ENCODE results near the gene GOT1.

The GOT1 gene

DNA sequence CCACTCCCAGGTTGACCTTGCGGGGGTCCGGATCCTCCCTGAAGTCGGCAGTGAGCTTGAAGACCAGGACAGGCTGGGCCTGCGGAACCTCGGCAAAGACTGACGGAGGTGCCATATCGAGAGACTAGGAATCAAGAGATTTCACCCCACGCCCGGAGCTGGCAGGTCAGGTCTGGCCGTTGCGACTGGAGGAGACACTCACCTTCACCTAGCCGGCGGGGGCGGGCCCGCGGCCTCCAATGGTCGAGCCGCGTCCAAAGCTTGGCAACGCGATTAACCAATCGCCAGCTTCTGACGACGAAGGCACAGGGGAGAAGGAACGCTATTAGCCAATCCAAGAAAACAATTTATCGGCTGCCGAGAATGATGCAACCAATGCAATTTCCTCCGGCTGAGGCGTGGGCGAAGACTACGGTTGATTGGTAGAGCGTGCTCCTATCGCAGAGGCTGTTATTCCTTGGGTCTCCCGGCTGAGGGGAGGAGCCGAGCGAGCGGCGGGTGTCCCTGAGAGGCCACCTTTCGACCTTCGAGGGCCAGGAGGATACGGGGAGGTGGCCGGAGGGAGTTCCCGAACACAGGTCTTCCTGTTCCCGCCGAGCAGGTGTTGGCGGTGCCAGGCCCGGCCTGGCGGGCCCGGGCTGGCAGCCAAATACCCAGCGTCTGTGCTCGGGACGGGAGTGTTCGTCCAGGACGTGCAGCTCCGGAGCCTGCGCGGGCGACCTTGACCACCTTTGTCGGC, at the start of gene GOT1:
TSS of gene GOT1 (minus strand) at position 174 of the 739 bp plus-strand sequence. CDS start at position 115, 59 bp downstream.
- peak; percentile 98 for DNase-seq (ENCODE audit: low read depth, low spot score)

DNA sequence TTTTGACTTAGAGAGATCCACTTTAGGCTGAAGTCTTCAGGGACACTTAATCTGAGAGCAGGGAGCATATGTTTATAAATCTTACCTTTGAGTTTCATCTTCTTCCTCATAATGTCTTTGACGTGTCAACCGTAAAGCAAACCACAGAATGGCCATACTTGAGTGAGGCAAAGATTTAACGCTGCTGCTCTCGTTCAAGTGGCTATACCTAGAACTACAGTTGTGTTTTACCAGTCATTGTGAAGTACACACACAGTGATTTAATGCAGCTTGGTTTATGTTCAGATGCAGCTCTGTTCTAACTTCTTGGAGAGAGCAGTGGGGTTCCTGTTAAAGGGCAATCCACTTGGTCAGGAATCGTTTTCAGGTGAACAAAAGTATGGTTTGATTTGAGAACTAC, 39.9 kb upstream of the GOT1 start:
- no peak for DNase-seq (ENCODE audit: low read depth, low spot score)

DNA sequence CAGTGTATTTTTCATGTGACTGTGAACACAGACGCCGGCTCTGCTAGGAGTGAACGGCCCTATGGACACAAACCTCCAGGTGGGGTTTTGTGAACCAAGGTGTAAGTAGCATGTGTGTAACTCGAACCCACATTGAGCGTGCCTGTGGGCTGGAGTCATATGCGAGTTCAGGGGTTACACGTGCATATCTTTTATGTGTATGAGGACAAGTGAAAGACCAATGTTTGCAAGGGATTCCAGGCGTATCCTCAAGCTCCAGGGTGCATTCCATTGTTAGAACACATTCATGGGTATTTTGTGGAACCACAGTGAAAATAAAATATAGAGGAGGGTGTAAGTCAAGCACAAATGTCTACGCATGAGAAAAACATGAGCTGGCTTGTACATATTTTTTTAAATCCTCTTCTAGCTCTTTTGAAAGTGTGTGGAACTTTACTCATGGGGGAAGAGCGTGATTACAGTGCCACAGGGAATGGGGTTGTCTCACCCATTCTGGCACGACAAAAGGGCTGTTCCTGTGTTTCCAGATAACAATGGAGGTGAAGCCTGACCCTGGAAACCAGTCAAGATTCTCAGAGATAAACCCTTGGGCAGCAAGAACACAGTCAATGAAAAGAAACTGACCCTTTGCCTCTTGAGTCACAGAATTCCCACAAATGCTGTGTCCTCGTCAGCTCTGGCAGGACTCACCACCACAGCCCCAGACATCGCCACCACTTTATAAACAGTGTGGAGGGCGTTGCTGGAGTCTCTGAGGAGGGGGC, 37.0 kb upstream of the GOT1 start:
- DNase-seq (ENCODE audit: low read depth, low spot score) = no peak

GRCh38 chr10:99466632-99467223, 36.3 kb upstream of the GOT1 start:
- no peak for DNase-seq (ENCODE audit: low read depth, low spot score)

- DNase-seq (ENCODE audit: low read depth, low spot score) = no peak
These were observed 30.8 kb upstream of the GOT1 start for GRCh38 chr10:99461230-99461629.

DNA sequence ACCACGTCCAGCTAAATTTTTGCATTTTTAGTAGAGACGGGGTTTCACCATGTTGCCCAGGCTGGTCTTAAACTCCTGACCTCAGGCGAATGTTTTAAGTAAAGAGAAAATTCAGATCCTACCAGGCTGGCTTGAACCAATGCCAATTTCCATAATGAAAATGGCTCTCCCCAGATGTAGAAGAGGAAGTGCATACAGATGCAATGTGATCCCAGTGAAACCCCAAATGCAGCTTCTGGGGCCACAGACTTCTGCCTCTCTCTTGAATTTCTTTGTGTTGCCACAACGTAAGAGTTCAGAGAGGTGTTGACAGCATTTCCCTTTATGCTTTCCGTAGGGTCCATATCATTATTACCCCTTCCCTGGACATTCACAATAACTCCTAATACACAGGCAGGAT, 29.6 kb upstream of the GOT1 start:
- no peak for DNase-seq (ENCODE audit: low read depth, low spot score)

DNA sequence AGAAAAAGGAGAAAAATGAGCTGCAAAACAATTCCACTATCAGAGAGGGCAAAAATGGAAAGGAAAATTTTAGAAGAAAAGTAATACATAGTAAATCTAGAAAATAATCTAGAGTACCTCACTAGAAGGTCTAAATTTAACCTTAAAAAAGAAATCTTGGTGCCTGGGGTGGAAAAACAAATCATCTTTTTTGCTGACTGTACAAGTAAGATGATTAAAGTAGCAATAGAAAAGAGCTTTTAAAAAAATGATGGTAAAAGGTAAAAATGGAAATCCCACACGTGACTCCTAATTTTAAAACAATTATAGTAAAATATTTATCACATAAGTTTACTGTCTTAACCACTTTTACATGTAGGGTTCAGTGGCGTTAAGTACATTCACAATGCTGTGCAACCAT, 28.8 kb upstream of the GOT1 start:
- no peak for DNase-seq (ENCODE audit: low read depth, low spot score)

- no peak for DNase-seq (ENCODE audit: low read depth, low spot score)
These were observed 27.4 kb upstream of the GOT1 start for GRCh38 chr10:99457813-99458212.

- DNase-seq (ENCODE audit: low read depth, low spot score) = no peak
These were observed 26.5 kb upstream of the GOT1 start for GRCh38 chr10:99456931-99457288.

GRCh38 chr10:99456207-99456930, 25.9 kb upstream of the GOT1 start:
- DNase-seq (ENCODE audit: low read depth, low spot score) = no peak

- no peak for DNase-seq (ENCODE audit: low read depth, low spot score)
These were observed 21.6 kb upstream of the GOT1 start for GRCh38 chr10:99451981-99452380.

GRCh38 chr10:99451499-99451788, 21.0 kb upstream of the GOT1 start:
- DNase-seq (ENCODE audit: low read depth, low spot score) = no peak

GRCh38 chr10:99450624-99451498, 20.4 kb upstream of the GOT1 start:
- DNase-seq (ENCODE audit: low read depth, low spot score) = no peak

DNA sequence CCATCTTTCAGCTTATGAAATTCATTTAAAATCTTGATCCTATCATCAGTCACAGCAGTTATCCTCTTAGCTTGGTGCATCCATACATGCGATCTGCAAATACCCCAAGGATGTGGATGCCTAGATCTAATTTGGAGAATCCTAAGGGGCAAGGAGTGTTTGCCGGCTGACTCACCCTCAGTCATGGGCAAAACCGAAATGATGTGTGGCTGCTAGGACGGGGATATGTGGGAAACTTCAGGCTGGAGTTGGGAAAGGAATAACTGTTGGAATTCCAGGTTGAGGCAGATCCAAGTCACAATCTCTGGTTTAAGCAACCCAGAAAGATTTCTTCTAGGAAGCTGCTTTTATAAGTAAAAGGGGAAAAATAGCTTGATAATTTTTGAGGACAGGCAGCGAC, 19.7 kb upstream of the GOT1 start:
- DNase-seq (ENCODE audit: low read depth, low spot score) = no peak

- DNase-seq (ENCODE audit: low read depth, low spot score) = no peak
These were observed 18.6 kb upstream of the GOT1 start for GRCh38 chr10:99449023-99449422.

- DNase-seq (ENCODE audit: low read depth, low spot score) = no peak
These were observed 14.1 kb upstream of the GOT1 start for GRCh38 chr10:99444383-99445045.

- no peak for DNase-seq (ENCODE audit: low read depth, low spot score)
These were observed 13.1 kb upstream of the GOT1 start for GRCh38 chr10:99443500-99443899.

DNA sequence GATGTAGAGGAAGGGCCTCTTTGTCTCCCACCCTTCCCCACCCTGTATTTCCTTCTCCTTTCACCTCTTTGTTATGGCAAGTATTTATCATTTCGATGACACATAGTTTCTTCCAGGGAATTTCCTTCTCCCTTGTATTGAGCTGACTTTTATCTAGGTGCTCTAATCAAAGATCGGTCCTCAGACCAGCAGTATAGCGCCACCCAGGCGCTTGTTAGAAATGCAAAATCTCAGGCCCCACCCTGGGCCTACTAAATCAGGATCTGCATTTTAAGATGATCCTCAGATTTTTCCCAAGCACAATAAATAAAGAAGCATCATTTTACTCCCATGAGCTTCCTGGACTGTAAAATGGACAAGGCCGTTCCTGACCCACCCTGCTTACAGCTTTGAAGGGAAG, 12.0 kb upstream of the GOT1 start:
- DNase-seq (ENCODE audit: low read depth, low spot score) = no peak

GRCh38 chr10:99438890-99439289, 8.5 kb upstream of the GOT1 start:
- DNase-seq (ENCODE audit: low read depth, low spot score) = no peak

GRCh38 chr10:99435986-99436638, 5.7 kb upstream of the GOT1 start:
- DNase-seq (ENCODE audit: low read depth, low spot score) = no peak
